Mammary microvascular endothelial cell (primary cell): ENCODE data around the gene SEC23B. TPM values are rescaled to one million over a fixed set of nuclear protein-coding genes. Genes with fewer than 3 reads are reported as not detected.

Experiments used
- total RNA-seq: library from RNA; depleted of rRNA; stranded (reverse); fragments of >200 nt; gene quantifications from 2 replicates; pipeline ENCODE4 v1.2.3, GENCODE V29; 2015

SEC23B gene
- 37.1 and 40.5 TPM in 2 replicates for total RNA-seq

GRCh38 chr20:18507218-18508191 is at the start of gene SEC23B:
Gene SEC23B, plus strand, starts transcription at chr20:18507940. Its CDS starts 2,896 bp downstream, at chr20:18510836.

GRCh38 chr20:18466894-18467730 is 40.6 kb upstream of the SEC23B start, which contains the start of the genes DZANK1 and POLR3F:
Gene DZANK1, minus strand, starts transcription at chr20:18467030. Its CDS starts 1,672 bp downstream, at chr20:18465358.
Gene POLR3F, plus strand, starts transcription at chr20:18467390. Its CDS starts 117 bp downstream, at chr20:18467507.

GRCh38 chr20:18496740-18497592 is 10.8 kb upstream of the SEC23B start, which contains the start of gene RBBP9:
Gene RBBP9, minus strand, starts transcription at chr20:18497225. Its CDS starts 58 bp downstream, at chr20:18497167.

GRCh38 chr20:18566892-18567738 is 59.4 kb downstream of the SEC23B start, which contains the start of gene SMIM26:
Gene SMIM26, plus strand, starts transcription at chr20:18567432. Its CDS starts 47 bp downstream, at chr20:18567479.

GRCh38 chr20:18587665-18588573 is 80.2 kb downstream of the SEC23B start, which contains the start of gene DTD1:
Gene DTD1, plus strand, starts transcription at chr20:18588054. Its CDS starts 19 bp downstream, at chr20:18588073.

Other genes with a start within 250 kb of the SEC23B start
- gene ZNF133, start 219.4 kb upstream of the SEC23B start, total RNA-seq: 5.9 and 9.4 TPM in 2 replicates
- gene DZANK1, start 40.9 kb upstream of the SEC23B start, total RNA-seq: 0.20 and 0.69 TPM in 2 replicates
- 10.5 and 12.8 TPM in 2 replicates for gene POLR3F, start 40.5 kb upstream of the SEC23B start, total RNA-seq
- gene RBBP9, start 10.7 kb upstream of the SEC23B start, total RNA-seq: 12.6 and 13.3 TPM in 2 replicates
- 69.8 and 86.4 TPM in 2 replicates for gene SMIM26, start 59.5 kb downstream of the SEC23B start, total RNA-seq
- 84.0 and 92.1 TPM in 2 replicates for gene DTD1, start 80.1 kb downstream of the SEC23B start, total RNA-seq